Adrenal gland (tissue), 12 donors: ENCODE measurements around the gene HID1. TPM values are rescaled to one million over a fixed set of nuclear protein-coding genes. Genes with fewer than 3 reads are reported as not detected.

Experiments used
- DNase-seq, 7 donors: peaks; one replicate each; pipeline ENCODE4 v3.0.0-alpha.2; 2019 to 2020
- H3K27ac ChIP-seq, 5 donors: fragments of 200-600 bp; sonication (generic) in 4 of 5; 1 replicate in 3 of 5; 2 replicates in 2 of 5; pipeline versions ENCODE4 v1.5.1 to v1.8.0; 2016 to 2020; ENCODE audit warnings: mild to moderate bottlenecking in 1 of 5
- H3K27me3 ChIP-seq: fragments of 200-600 bp; 2 replicates; pipeline ENCODE4 v1.8.0; 2021
- H3K36me3 ChIP-seq, 2 donors: fragments of 200-600 bp; replicated peaks in 1 of 2; 1 replicate in 1 of 2; 2 replicates in 1 of 2; pipeline versions ENCODE4 v1.5.1 to v1.8.0; 2018 to 2022
- H3K4me1 ChIP-seq, 2 donors: fragments of 200-600 bp; replicated peaks in 1 of 2; 1 replicate in 1 of 2; 2 replicates in 1 of 2; pipeline versions ENCODE4 v1.5.1 to v1.8.0; 2018 to 2021
- H3K4me3 ChIP-seq, 4 donors: fragments of 200-600 bp; sonication (generic) in 3 of 4; one replicate each; pipeline ENCODE4 v1.5.1; 2016 to 2018
- H3K9me3 ChIP-seq, 3 donors: fragments of 200-600 bp; sonication (generic) in 1 of 3; replicated peaks in 1 of 3; 1 replicate in 2 of 3; 2 replicates in 1 of 3; pipeline versions ENCODE4 v1.5.1 to v1.8.0; 2016 to 2021
- CTCF ChIP-seq, 6 experiments: fragments of 450-650 bp in 4 of 6; fragments of 200-600 bp in 2 of 6; sonication (generic) in 1 of 6; IDR thresholded peaks; 1 replicate in 5 of 6; 2 replicates in 1 of 6; pipeline versions ENCODE4 v1.5.1 to v1.8.0; 2016 to 2021; ENCODE audit warnings: antibody characterized with exemption in 6 of 6, mild to moderate bottlenecking in 2 of 6, moderate library complexity in 1 of 6
- POLR2A ChIP-seq, 2 donors: fragments of 450-650 bp; IDR thresholded peaks; one replicate each; pipeline ENCODE4 v1.6.1; 2017; ENCODE audit warnings: antibody characterized with exemption in 2 of 2, mild to moderate bottlenecking in 2 of 2, moderate library complexity in 1 of 2
- WGBS, 4 donors: extraction: QIAGEN DNeasy Blood & Tissue Kit in 2 of 4; methylation state at CpG; one replicate each; pipeline versions ENCODE4 v1.1.5 to v1.1.7; 2013 to 2017; 5-methylcytosine and 5-hydroxymethylcytosine counted together
- intact Hi-C, 2 donors: fragments of 100-400 bp; cut with DNase I; formaldehyde crosslinking; loops; one replicate each; pipeline versions ENCODE4 v1.14.1 to v1.15.0; 2022 to 2023
- polyA plus RNA-seq, 3 donors: library from polyadenylated mRNA; stranded (reverse); fragments of 200-250 nt in 2 of 3; fragments of 350-450 nt in 1 of 3; fragmentation: Illumina TruSeq in 1 of 3; extraction: RNeasy Lipid Tissue Mini Kit (QIAGEN cat#74804) in 1 of 3; gene quantifications; one replicate each; pipeline ENCODE4 v1.2.3, GENCODE V29; 2013 to 2014
- total RNA-seq, 9 donors: library from RNA; depleted of rRNA in 4 of 9; stranded (reverse); fragments of >200 nt in 4 of 9; fragments of 120-200 nt in 1 of 9; fragmentation: NEBNext Ultra II Directional in 1 of 9; extraction: Animal tissue kit (Norgen Biotek cat#: 25700) in 1 of 9; gene quantifications; one replicate each; pipeline versions ENCODE4 v1.1.0 to v1.2.4, GENCODE V29; 2013 to 2023
- donor health status: healthy with polysubstance abuse.
- donor health status: Bipolar disorder and iron deficiency.
- donor health status: DM: yes; HTN: yes; CAD: no.
- donor health status: DM: no; HTN: no; CAD: no.
- donor health status: DM: no; HTN: no; CAD: no.
- donor health status: DM: yes; HTN: yes; CAD: no.

Gene HID1
- total and polyA plus RNA-seq, 12 donors: 2.8 to 42.6 (median 8.3) TPM

GRCh38 chr17:75011401-75012095 lies 39.0 kb upstream of the HID1 start:
- intact Hi-C loops: no loop called here
- no peaks in the 10 kb centered on the region for H3K27me3 ChIP-seq
- peaks cover 0 to 20% of the 10 kb centered on the region in 2 donors for H3K4me1 ChIP-seq
- TF ChIP-seq POLR2A (IDR thresholded peaks at IDR 0.05): no peak
- TF ChIP-seq CTCF (IDR thresholded peaks at IDR 0.05): no peak
- no peaks in the 10 kb centered on the region for H3K36me3 ChIP-seq
- no peaks in the 10 kb centered on the region for H3K9me3 ChIP-seq
- WGBS, 4 donors: 53 to 67% (median 60%) methylated on average over 13 of the region's 13 CpGs
- H3K4me3 ChIP-seq: peak overlapping the region in 2 of 4 donors; percentile 49 to 52
- H3K27ac ChIP-seq: peak overlapping the region in 4 of 5 donors; percentile 33 to 83 (median 65)
- DNase-seq: peak in 5 of 7 donors; percentile 39 to 87 (median 49)

- no peaks in the 10 kb centered on the region for H3K27me3 ChIP-seq
- peak in 3 of 7 donors; percentile 29 to 90 (median 51) for DNase-seq
- peak overlapping the region in 1 of 5 donors; percentile 83 for H3K27ac ChIP-seq
Measured at GRCh38 chr17:75010683-75011400, 38.3 kb upstream of the HID1 start.

GRCh38 chr17:75009139-75009724 lies 36.7 kb upstream of the HID1 start:
- no peaks in the 10 kb centered on the region for H3K27me3 ChIP-seq
- H3K9me3 ChIP-seq: no peaks in the 10 kb centered on the region
- no peak overlapping the region for H3K27ac ChIP-seq
- 50 to 66% (median 59%) methylated on average over 2 of the region's 2 CpGs for WGBS, 4 donors
- TF ChIP-seq POLR2A (IDR thresholded peaks at IDR 0.05) (no peak), CTCF (IDR thresholded peaks at IDR 0.05) (no peak)
- peaks cover 0 to 20% of the 10 kb centered on the region in 2 donors for H3K4me1 ChIP-seq
- peaks cover 0 to 4% of the 10 kb centered on the region in 2 donors for H3K36me3 ChIP-seq
- no peak overlapping the region for H3K4me3 ChIP-seq
- no peak for DNase-seq
- intact Hi-C loops: loop anchor here (5.0 to 10.0 kb wide), 2 partner anchors 47 to 56 kb away; no protein-coding TSS in a partner anchor

More at GRCh38 chr17:75010683-75011400, 38.3 kb upstream of the HID1 start:
- TF ChIP-seq POLR2A (IDR thresholded peaks at IDR 0.05): no peak
- no peak for TF ChIP-seq CTCF (IDR thresholded peaks at IDR 0.05)
- no peaks in the 10 kb centered on the region for H3K9me3 ChIP-seq
- WGBS, 4 donors: 59 to 80% (median 75%) methylated on average over 8 of the region's 8 CpGs
- intact Hi-C loops: no loop called here
- H3K4me1 ChIP-seq: peaks cover 0 to 20% of the 10 kb centered on the region in 2 donors
- H3K4me3 ChIP-seq: no peak overlapping the region
- H3K36me3 ChIP-seq: no peaks in the 10 kb centered on the region

- 88 to 94% (median 90%) methylated on average over 6 of the region's 6 CpGs for WGBS, 4 donors
- no peak for DNase-seq
- H3K36me3 ChIP-seq: peaks cover 0 to 4% of the 10 kb centered on the region in 2 donors
- no peak overlapping the region for H3K27ac ChIP-seq
- intact Hi-C loops: loop anchor here (5.0 to 10.0 kb wide), 2 partner anchors 46 to 56 kb away; no protein-coding TSS in a partner anchor
- H3K9me3 ChIP-seq: no peaks in the 10 kb centered on the region
- TF ChIP-seq CTCF (IDR thresholded peaks at IDR 0.05) (no peak), POLR2A (IDR thresholded peaks at IDR 0.05) (no peak)
- no peak overlapping the region for H3K4me3 ChIP-seq
- H3K27me3 ChIP-seq: no peaks in the 10 kb centered on the region
- H3K4me1 ChIP-seq: peaks cover 0 to 13% of the 10 kb centered on the region in 2 donors
Measured at GRCh38 chr17:75008373-75008772, 35.8 kb upstream of the HID1 start.
